K562 (cell line): ENCODE data around the gene PWWP2A. TPM values are rescaled to one million over a fixed set of nuclear protein-coding genes. Genes with fewer than 3 reads are reported as not detected.
"Not testable (repeated sequence)": the region's sequence is repeated elsewhere in the genome, so short reads cannot be mapped to it uniquely, and the experiment has no call there.

ENCODE experiments used
- ATAC-seq: fragments of 200-7000 bp; cut with Tn5 transposase; 3 replicates; pipeline ENCODE4 v1.9.1; 2020; ENCODE audit warnings: moderate library complexity
- BruUV-seq: library from RNA; stranded (reverse); fragments of 400-500 nt; replicated peaks from 2 replicates; lab custom pipeline; 2021; lab: Mats Ljungman, UMichigan
- CTCF ChIA-PET: fragments of 300-600 bp; formaldehyde crosslinking; extraction: SDS; loops from one replicate; lab custom pipeline; 2021; ENCODE audit warnings: low intra/inter-chr PET ratio; lab: Yijun Ruan, JAX
- POLR2A ChIA-PET: fragments of 300-600, 350-650 bp; sonication (Branson Sonifier 250); formaldehyde crosslinking; extraction: SDS; loops from one replicate; lab custom pipeline; 2021; ENCODE audit warnings: antibody characterized with exemption, inconsistent platforms; lab: Yijun Ruan, JAX
- DNase-seq, 4 experiments: peaks; one replicate each; pipeline versions ENCODE4 v3.0.0 to v3.0.0-alpha.2; 2011 to 2018; ENCODE audit warnings: low spot score in 3 of 4, mixed read lengths in 3 of 4; ENCODE audit errors: extremely low read depth in 1 of 4
- FAIRE-seq: peaks from 2 replicates; lab custom pipeline; 2011; peaks lifted over from hg19 to GRCh38; lab: Jason Lieb, UNC
- H2AFZ ChIP-seq: 2 replicates; pipeline ENCODE4 v1.6.0; 2011; ENCODE audit warnings: low read depth, low read length, control low read depth, inconsistent platforms
- H3K27ac ChIP-seq: fragments of 200-600 bp; 3 replicates; pipeline ENCODE4 v1.8.0; 2011; ENCODE audit warnings: low read depth, mild to moderate bottlenecking, control low read depth, inconsistent platforms, low read length, moderate library complexity, mixed read lengths; ENCODE audit errors: extremely low read depth
- H3K27me3 ChIP-seq, 2 experiments: fragments of 300-600 bp in 1 of 2; 2 replicates in 1 of 2; 3 replicates in 1 of 2; pipeline versions ENCODE4 v1.6.0 to v1.8.0; 2011; ENCODE audit warnings: inconsistent platforms in 2 of 2, low read length in 2 of 2, mild to moderate bottlenecking in 1 of 2, mixed read lengths in 1 of 2, moderate library complexity in 1 of 2; ENCODE audit not compliant: control insufficient read depth in 2 of 2, insufficient read depth in 2 of 2
- H3K36me3 ChIP-seq: fragments of 300-600 bp; 3 replicates; pipeline ENCODE4 v1.8.0; 2011; ENCODE audit warnings: mild to moderate bottlenecking, low read length, inconsistent platforms; ENCODE audit not compliant: control insufficient read depth, insufficient read depth
- H3K4me1 ChIP-seq, 2 experiments: fragments of 200-600 bp in 1 of 2; replicated peaks in 1 of 2; 2 replicates in 1 of 2; 3 replicates in 1 of 2; pipeline versions ENCODE4 v1.5.1 to v1.8.0; 2011; ENCODE audit warnings: inconsistent platforms in 2 of 2, low read length in 2 of 2, mild to moderate bottlenecking in 1 of 2, mixed read lengths in 1 of 2, moderate library complexity in 1 of 2; ENCODE audit not compliant: control insufficient read depth in 2 of 2, insufficient read depth in 2 of 2
- H3K4me2 ChIP-seq: 2 replicates; pipeline ENCODE4 v1.6.1; 2011; ENCODE audit warnings: low read length, control low read depth, inconsistent platforms, mixed read lengths; ENCODE audit not compliant: insufficient read depth
- H3K4me3 ChIP-seq: fragments of 200-600 bp; sonication (generic), shearing (Covaris generic); 2 replicates; pipeline ENCODE4 v1.5.1; 2016; ENCODE audit warnings: control low read depth, inconsistent platforms
- H3K79me2 ChIP-seq: fragments of 200-600 bp; 3 replicates; pipeline ENCODE4 v1.8.0; 2011; ENCODE audit warnings: low read length, inconsistent platforms; ENCODE audit not compliant: control insufficient read depth, insufficient read depth
- H3K9ac ChIP-seq, 2 experiments: 2 replicates each; pipeline versions ENCODE4 v1.6.0 to v1.6.1; 2011; ENCODE audit warnings: low read depth in 2 of 2, low read length in 2 of 2, control low read depth in 1 of 2, inconsistent platforms in 1 of 2, mild to moderate bottlenecking in 1 of 2, mixed read lengths in 1 of 2; ENCODE audit not compliant: insufficient read depth in 1 of 2
- H3K9me1 ChIP-seq: one replicate; pipeline ENCODE4 v1.6.0; 2011; ENCODE audit warnings: inconsistent platforms, mild to moderate bottlenecking, low read length, moderate library complexity; ENCODE audit not compliant: control insufficient read depth, insufficient read depth
- H3K9me3 ChIP-seq: replicated peaks from 2 replicates; pipeline ENCODE4 v1.5.1; 2011; ENCODE audit warnings: low read depth, low read length, inconsistent platforms; ENCODE audit not compliant: control insufficient read depth, insufficient read depth
- H4K20me1 ChIP-seq: replicated peaks from 2 replicates; pipeline ENCODE4 v1.6.1; 2011; ENCODE audit warnings: low read length, inconsistent platforms, mixed read lengths; ENCODE audit not compliant: control insufficient read depth, insufficient read depth
- BCOR ChIP-seq: fragments of 450-650 bp; IDR thresholded peaks from 2 replicates; pipeline ENCODE4 v1.6.1; 2016
- CXXC5 ChIP-seq: fragments of 250-450 bp; sonication (Bioruptor Pico); IDR thresholded peaks from 2 replicates; pipeline ENCODE4 v1.8.0; 2022; ENCODE audit warnings: inconsistent platforms, mild to moderate bottlenecking, moderate library complexity
- KDM1A ChIP-seq, 2 experiments: fragments of 450-650 bp; IDR thresholded peaks; 2 replicates each; pipeline ENCODE4 v1.6.1; 2016; ENCODE audit warnings: mild to moderate bottlenecking in 2 of 2
- MECOM ChIP-seq: fragments of 250-450 bp; sonication (Bioruptor Pico); IDR thresholded peaks from 2 replicates; pipeline ENCODE4 v1.8.0; 2022; ENCODE audit warnings: inconsistent platforms
- POLR2B ChIP-seq: fragments of 450-650 bp; IDR thresholded peaks from 2 replicates; pipeline ENCODE4 v1.6.1; 2018; ENCODE audit warnings: low read depth; ENCODE audit not compliant: partially characterized antibody
- PPARD ChIP-seq: fragments of 250-450 bp; sonication (Bioruptor Pico); IDR thresholded peaks from 2 replicates; pipeline ENCODE4 v1.8.0; 2022; ENCODE audit warnings: inconsistent platforms, mild to moderate bottlenecking, moderate library complexity
- RBM25 ChIP-seq: fragments of 200-400 bp; formaldehyde crosslinking; IDR thresholded peaks from 2 replicates; pipeline ENCODE4 v1.6.1; 2018; ENCODE audit warnings: low read length, low read depth, moderate library complexity; ENCODE audit not compliant: severe bottlenecking
- SMARCA5 ChIP-seq: fragments of 450-650 bp; IDR thresholded peaks from 2 replicates; pipeline ENCODE4 v1.6.1; 2016
- SREBF2 ChIP-seq: sonication (generic); formaldehyde crosslinking; IDR thresholded peaks from 2 replicates; pipeline ENCODE4 v1.4.0; 2020; ENCODE audit warnings: mild to moderate bottlenecking, missing genetic modification reagents
- SRSF3 ChIP-seq: fragments of 200-400 bp; formaldehyde crosslinking; IDR thresholded peaks from 2 replicates; pipeline ENCODE4 v1.6.1; 2016; ENCODE audit warnings: mild to moderate bottlenecking, low read length, moderate library complexity; ENCODE audit not compliant: insufficient read depth
- TEAD2 ChIP-seq: fragments of 450-650 bp; IDR thresholded peaks from 2 replicates; pipeline ENCODE4 v1.6.1; 2016; ENCODE audit warnings: missing genetic modification characterization, control low read depth, missing compliant biosample characterization
- TOE1 ChIP-seq, 2 experiments: fragments of 450-650 bp in 1 of 2; sonication (generic) in 1 of 2; formaldehyde crosslinking in 1 of 2; IDR thresholded peaks; 2 replicates each; pipeline versions ENCODE4 v1.7.1 to v1.8.0; 2016 to 2022; ENCODE audit warnings: borderline replicate concordance in 2 of 2, mild to moderate bottlenecking in 2 of 2, antibody characterized with exemption in 1 of 2, inconsistent platforms in 1 of 2, low read depth in 1 of 2, missing genetic modification reagents in 1 of 2, moderate library complexity in 1 of 2
- ZFP36 ChIP-seq: fragments of 150-350 bp; IDR thresholded peaks from 2 replicates; pipeline ENCODE4 v1.6.1; 2018; ENCODE audit warnings: low read length, low read depth; ENCODE audit not compliant: partially characterized antibody
- ZNF79 ChIP-seq: fragments of 250-450 bp; sonication (Bioruptor Pico); IDR thresholded peaks from 2 replicates; pipeline ENCODE4 v1.4.0; 2020; ENCODE audit warnings: low read depth, mild to moderate bottlenecking, moderate library complexity
- WGBS: fragments of 100-300 bp; shearing (Covaris generic); methylation state at CpG from one replicate; pipeline ENCODE4 v1.1.6; 2016; ENCODE audit warnings: low coverage, mixed read lengths; ENCODE audit not compliant: insufficient coverage; ENCODE audit errors: missing lambda C conversion rate; 5-methylcytosine and 5-hydroxymethylcytosine counted together
- in situ Hi-C: fragments of 300-500 bp; cut with MboI; formaldehyde crosslinking; loops from 4 replicates; pipeline ENCODE4 v1.15.0; 2018; ENCODE audit warnings: inconsistent platforms, mixed read lengths
- intact Hi-C: fragments of 100-400 bp; cut with micrococcal nuclease; formaldehyde crosslinking; loops from 2 replicates; pipeline ENCODE4 v1.14.2; 2022
- polyA plus RNA-seq, 8 experiments: library from polyadenylated mRNA; depleted of rRNA in 4 of 8; stranded (reverse) in 5 of 8; unstranded in 3 of 8; fragments of >200 nt; fragmentation: Nextera tagmentation in 2 of 8; fragmentation: Illumina TruSeq in 1 of 8; extraction: Ambion mirVana in 2 of 8; extraction: Trizol in 1 of 8; gene quantifications; 2 replicates each; pipeline versions ENCODE4 v1.2.1 to v1.2.3, GENCODE V29; 2011 to 2014; ENCODE audit warnings: inconsistent platforms in 1 of 8, missing spikeins in 1 of 8
- total RNA-seq, 7 experiments: library from RNA; depleted of rRNA in 6 of 7; stranded (reverse); fragments of >200 nt in 6 of 7; fragmentation: Illumina TruSeq in 2 of 7; extraction: Trizol in 2 of 7; gene quantifications; 2 replicates each; pipeline versions ENCODE4 v1.2.1 to v1.2.3, GENCODE V29; 2011 to 2021; ENCODE audit warnings: low replicate concordance in 1 of 7

The PWWP2A gene
- total and polyA plus RNA-seq, 9 of the 15 experiments (the other 6 are each of a cell fraction or from before 2014, with no cell fraction given) = 2.7 to 26.3 (median 14.6) TPM

- BruUV-seq, ATAC-seq, H3K4me3 ChIP-seq, H3K9me3 ChIP-seq, H3K27ac ChIP-seq, in situ Hi-C loops, H3K9me1 ChIP-seq, H3K9ac ChIP-seq, H3K4me1 ChIP-seq, POLR2A ChIA-PET, H3K4me2 ChIP-seq, intact Hi-C loops, FAIRE-seq, H3K79me2 ChIP-seq, H3K36me3 ChIP-seq, H4K20me1 ChIP-seq, CTCF ChIA-PET, DNase-seq, H2AFZ ChIP-seq: not testable (repeated sequence)
- 0% methylated on average over 6 of the region's 7 CpGs for WGBS
- H3K27me3 ChIP-seq = peaks cover 18 to 33% of the 10 kb centered on the region in 2 experiments; a peak in 4 of 5 replicates
Observed at GRCh38 chr5:160144436-160144835, 25.2 kb upstream of the PWWP2A start.

- Histone ChIP-seq H2AFZ (no peak overlapping the region), H4K20me1 (no peaks in the 10 kb centered on the region), H3K79me2 (no peaks in the 10 kb centered on the region), H3K9ac (no peak overlapping the region), H3K27ac (no peak overlapping the region), H3K27me3 (no peaks in the 10 kb centered on the region), H3K9me1 (no peaks in the 10 kb centered on the region), H3K9me3 (no peaks in the 10 kb centered on the region), H3K4me2 (no peak overlapping the region), H3K4me3 (no peak overlapping the region), H3K4me1 (no peaks in the 10 kb centered on the region; a peak in 2 of 5 replicates), H3K36me3 (no peaks in the 10 kb centered on the region)
- CTCF ChIA-PET = no interaction called here
- no TSS peak for BruUV-seq
- DNase-seq (no peak), FAIRE-seq (no peak), ATAC-seq (no peak)
- 94% methylated on average over 1 of the region's 1 CpG for WGBS
- in situ Hi-C loops (no loop called here), intact Hi-C loops (no loop called here)
- TF ChIP-seq CXXC5 (no peak), BCOR (peak; percentile 89), MECOM (CRISPR knock-in tag) (no peak), SMARCA5 (0 out of 2 replicates have a peak, but pooled peaks have one; percentile 25), PPARD (CRISPR knock-in tag) (no peak), TOE1 (IDR thresholded peaks at IDR 0.05; ENCODE audit: borderline replicate concordance) (no peak), TOE1 (CRISPR knock-in tag; IDR thresholded peaks at IDR 0.05; ENCODE audit: borderline replicate concordance, low read depth) (no peak), RBM25 (peak; percentile 97), ZNF79 (no peak), POLR2B (no peak), KDM1A (IDR thresholded peaks at IDR 0.05) (peak; percentile 63 to 71), SRSF3 (no peak), TEAD2 (tag) (no peak), ZFP36 (peak; percentile 89), SREBF2 (CRISPR knock-in tag) (no peak)
- POLR2A ChIA-PET = interaction anchor here (0.8 kb wide), 1 partner anchor 268 kb away, joined by 3 read pairs; no protein-coding TSS in a partner anchor
Observed at GRCh38 chr5:160134332-160134731, 15.1 kb upstream of the PWWP2A start.
